Bronchial smooth muscle cell (primary cell): Measurements from ENCODE around the gene DUSP23. TPM values are rescaled to one million over a fixed set of nuclear protein-coding genes. Genes with fewer than 3 reads are reported as not detected.

Source experiments
- total RNA-seq: library from RNA; depleted of rRNA; stranded (reverse); fragments of >200 nt; gene quantifications from 2 replicates; pipeline ENCODE4 v1.2.1, GENCODE V29; 2014

The DUSP23 gene
- 14.1 and 14.5 TPM in 2 replicates for total RNA-seq

GRCh38 chr1:159780583-159781582, at the start of gene DUSP23:
Gene DUSP23 (plus strand): TSS chr1:159780962. CDS start chr1:159781101, 139 bp downstream.

DNA sequence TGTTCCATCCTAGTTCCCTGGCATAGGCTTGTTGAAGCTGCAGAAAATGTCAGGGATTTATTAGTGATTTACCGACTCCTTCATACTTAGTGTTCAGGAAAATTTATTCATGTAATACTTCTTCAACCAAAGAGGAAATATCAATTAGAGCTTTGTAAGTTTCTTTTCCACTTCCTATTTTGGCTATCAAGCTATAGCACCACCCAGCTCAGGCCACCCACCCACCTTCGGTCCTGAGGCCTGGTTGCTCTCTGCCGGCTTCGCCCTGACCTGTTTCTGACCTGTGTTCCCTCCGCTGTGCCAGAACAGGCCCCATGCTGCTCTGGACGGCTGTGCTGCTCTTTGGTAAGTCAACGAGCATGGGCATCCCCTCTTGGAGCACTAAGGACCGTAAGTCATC, 21.3 kb downstream of the DUSP23 start, which contains the start of gene FCRL6:
TSS of gene FCRL6 (plus strand) at position 250 of the 400 bp plus-strand sequence. CDS start at position 315, 65 bp downstream.

GRCh38 chr1:159826441-159827101, 45.8 kb downstream of the DUSP23 start, which contains the start of gene SLAMF8:
Gene SLAMF8 (plus strand): TSS chr1:159826873. CDS start chr1:159826899, 26 bp downstream.

Other genes starting within 250 kb of the DUSP23 start
- not detected in 2 replicates for gene OR10J5, start 245.0 kb upstream of the DUSP23 start, total RNA-seq
- gene APCS, start 193.1 kb upstream of the DUSP23 start, total RNA-seq = not detected in 2 replicates
- not detected in 2 replicates for gene CRP, start 66.4 kb upstream of the DUSP23 start, total RNA-seq
- not detected in 2 replicates for gene FCRL6, start 21.4 kb downstream of the DUSP23 start, total RNA-seq
- not detected in 2 replicates for gene SLAMF8, start 45.9 kb downstream of the DUSP23 start, total RNA-seq
- under 0.01 TPM in 2 replicates for gene VSIG8, start 81.7 kb downstream of the DUSP23 start, total RNA-seq
- 0.79 and 1.0 TPM in 2 replicates for gene CFAP45, start 119.2 kb downstream of the DUSP23 start, total RNA-seq
- gene TAGLN2, start 144.5 kb downstream of the DUSP23 start, total RNA-seq = 221 and 355 TPM in 2 replicates
- 0.09 TPM in 1 of 2 replicates, not detected in the other for gene IGSF9, start 164.7 kb downstream of the DUSP23 start, total RNA-seq
- not detected in 2 replicates for gene SLAMF9, start 173.3 kb downstream of the DUSP23 start, total RNA-seq